ENCODE results near the gene PEA15.

Gene PEA15, protein sequence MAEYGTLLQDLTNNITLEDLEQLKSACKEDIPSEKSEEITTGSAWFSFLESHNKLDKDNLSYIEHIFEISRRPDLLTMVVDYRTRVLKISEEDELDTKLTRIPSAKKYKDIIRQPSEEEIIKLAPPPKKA

DNA sequence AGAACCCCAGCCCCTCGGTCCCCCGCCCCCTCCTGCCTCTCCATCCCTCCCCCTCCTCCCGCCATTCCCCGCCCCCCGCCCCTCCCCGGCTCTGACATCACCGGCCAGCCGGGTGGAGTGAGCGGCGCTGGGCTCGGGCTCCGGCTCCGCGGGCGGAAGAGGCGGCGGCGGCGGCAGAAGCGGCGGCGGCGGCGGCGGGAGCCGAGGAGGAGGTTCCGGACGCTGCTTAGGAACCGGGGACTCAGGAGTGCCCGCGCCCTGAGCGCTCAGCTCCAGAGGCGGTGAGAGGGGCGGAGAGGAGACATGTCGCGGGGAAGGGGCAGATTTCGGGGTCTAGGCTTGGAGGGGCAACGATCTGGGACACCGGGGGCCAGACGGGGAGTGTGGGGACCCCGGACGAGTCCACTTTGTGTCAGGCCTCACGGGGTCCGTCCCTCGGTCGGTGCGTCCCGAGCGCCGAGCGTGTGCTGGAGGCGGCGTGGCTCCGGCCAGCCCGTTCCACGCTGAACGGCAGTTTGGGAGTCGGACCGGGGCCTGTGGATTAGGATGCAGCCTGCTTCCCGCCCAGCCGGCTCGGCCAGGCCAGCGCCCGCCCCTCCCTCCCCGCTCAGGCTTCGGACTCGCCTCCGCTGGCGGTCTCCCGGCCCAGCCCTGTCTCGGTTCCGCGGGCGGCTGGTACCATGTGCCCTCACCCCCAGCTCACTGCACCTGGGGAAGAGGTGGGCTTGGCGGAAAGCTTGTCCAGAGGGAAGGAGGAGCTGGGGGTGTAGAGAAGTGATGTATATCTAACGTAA lies at the start of gene PEA15:
Gene PEA15 (plus strand): TSS at position 143 of the 794 bp plus-strand sequence. CDS start 6,161 bp downstream, outside the sequence.
- no peaks in the 10 kb centered on the region for H3K27me3 Mint-ChIP-seq
- peak within 1 kb of the TSS; percentile 82 for H3K27ac Mint-ChIP-seq
- peaks cover 20% of the 10 kb centered on the region for H3K36me3 Mint-ChIP-seq (ENCODE audit: low read depth)
- H3K4me1 Mint-ChIP-seq (ENCODE audit: low read depth): peaks cover 53% of the 10 kb centered on the region
- H3K9me3 Mint-ChIP-seq: no peaks in the 10 kb centered on the region
- peak within 1 kb of the TSS; percentile 85 for H3K4me3 Mint-ChIP-seq

- no peaks in the 10 kb centered on the region for H3K4me1 Mint-ChIP-seq (ENCODE audit: low read depth)
- no peaks in the 10 kb centered on the region for H3K36me3 Mint-ChIP-seq (ENCODE audit: low read depth)
- H3K4me3 Mint-ChIP-seq: no peak overlapping the region
- H3K27me3 Mint-ChIP-seq: peaks cover 11% of the 10 kb centered on the region
- no peak overlapping the region for H3K27ac Mint-ChIP-seq
- no peaks in the 10 kb centered on the region for H3K9me3 Mint-ChIP-seq
These were observed 48.8 kb upstream of the PEA15 start for GRCh38 chr1:160156361-160156760.

GRCh38 chr1:160157174-160157573 lies 48.0 kb upstream of the PEA15 start:
- H3K27ac Mint-ChIP-seq: no peak overlapping the region
- no peaks in the 10 kb centered on the region for H3K36me3 Mint-ChIP-seq (ENCODE audit: low read depth)
- H3K27me3 Mint-ChIP-seq: peaks cover 11% of the 10 kb centered on the region
- H3K4me3 Mint-ChIP-seq: no peak overlapping the region
- no peaks in the 10 kb centered on the region for H3K9me3 Mint-ChIP-seq
- H3K4me1 Mint-ChIP-seq (ENCODE audit: low read depth): no peaks in the 10 kb centered on the region

DNA sequence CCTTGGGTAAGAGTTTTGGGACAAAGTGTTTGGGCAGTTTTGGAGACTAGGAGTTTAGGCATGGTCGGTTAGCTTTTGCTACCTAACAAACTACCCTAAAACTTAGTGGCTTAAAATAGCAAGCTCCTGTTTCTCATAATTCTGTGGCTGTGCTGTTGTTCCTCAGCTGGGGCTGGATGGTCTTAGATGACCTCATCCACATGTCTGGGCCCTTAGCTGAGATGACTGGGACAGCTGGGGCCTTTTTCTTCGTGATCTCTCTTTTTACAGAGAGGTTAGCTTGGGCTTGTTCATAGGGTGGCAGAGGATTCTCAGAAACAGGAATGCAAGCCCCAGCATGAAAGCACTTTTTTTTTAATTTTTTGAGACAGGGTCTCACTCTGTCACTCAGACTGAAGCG lies 47.2 kb upstream of the PEA15 start:
- H3K9me3 Mint-ChIP-seq: no peaks in the 10 kb centered on the region
- H3K36me3 Mint-ChIP-seq (ENCODE audit: low read depth): no peaks in the 10 kb centered on the region
- no peak overlapping the region for H3K4me3 Mint-ChIP-seq
- no peaks in the 10 kb centered on the region for H3K4me1 Mint-ChIP-seq (ENCODE audit: low read depth)
- H3K27me3 Mint-ChIP-seq: peaks cover 11% of the 10 kb centered on the region
- no peak overlapping the region for H3K27ac Mint-ChIP-seq

DNA sequence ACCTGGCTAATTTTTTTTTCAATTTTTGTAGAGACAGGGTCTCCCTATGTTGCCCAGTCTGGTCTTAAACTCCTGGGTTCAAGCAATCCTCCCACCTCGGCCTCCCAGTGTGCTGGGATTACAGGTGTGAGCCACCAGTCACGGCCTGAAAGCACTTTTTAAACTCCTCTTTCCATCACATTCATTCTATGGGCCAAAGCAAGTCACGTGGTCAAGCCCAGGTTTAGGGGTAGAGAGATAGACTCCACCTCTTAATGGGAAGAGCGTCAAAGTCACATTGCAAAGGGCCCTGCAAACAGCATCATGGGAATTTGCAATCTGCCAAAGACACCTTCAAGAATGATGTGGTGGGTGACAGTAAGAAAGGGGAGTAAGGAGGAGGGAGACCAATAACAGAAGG lies 46.6 kb upstream of the PEA15 start:
- Mint-ChIP-seq H3K9me3 (no peaks in the 10 kb centered on the region), H3K4me1 (ENCODE audit: low read depth) (no peaks in the 10 kb centered on the region), H3K36me3 (ENCODE audit: low read depth) (no peaks in the 10 kb centered on the region), H3K27me3 (peaks cover 11% of the 10 kb centered on the region), H3K4me3 (no peak overlapping the region), H3K27ac (no peak overlapping the region)

DNA sequence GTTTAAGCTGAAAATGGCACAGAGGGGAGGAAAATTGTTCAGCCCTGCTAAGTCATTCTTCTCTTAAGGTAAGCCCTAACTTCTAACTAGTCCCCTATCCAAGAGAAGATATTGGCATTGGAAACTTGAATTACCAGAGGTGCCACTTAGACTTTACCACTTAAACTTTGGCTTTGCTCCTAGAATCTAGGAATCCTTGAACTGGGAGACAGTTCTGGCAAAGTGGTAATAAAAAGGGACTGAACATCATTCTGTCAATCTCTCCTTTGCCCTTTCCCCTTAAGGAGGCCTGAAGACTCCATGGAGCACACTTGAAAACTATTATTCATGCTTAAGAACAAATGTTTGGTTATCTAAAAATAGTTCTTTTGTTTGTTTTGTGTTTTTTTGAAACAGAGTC lies 45.3 kb upstream of the PEA15 start:
- H3K9me3 Mint-ChIP-seq: no peaks in the 10 kb centered on the region

GRCh38 chr1:160161965-160162705 lies 43.0 kb upstream of the PEA15 start:
- H3K9me3 Mint-ChIP-seq: no peaks in the 10 kb centered on the region
- peaks cover 18% of the 10 kb centered on the region for H3K27me3 Mint-ChIP-seq
- H3K4me1 Mint-ChIP-seq (ENCODE audit: low read depth): peaks cover 12% of the 10 kb centered on the region
- no peak overlapping the region for H3K4me3 Mint-ChIP-seq
- no peaks in the 10 kb centered on the region for H3K36me3 Mint-ChIP-seq (ENCODE audit: low read depth)
- H3K27ac Mint-ChIP-seq: no peak overlapping the region

More for the DNA sequence above, 45.3 kb upstream of the PEA15 start:
- H3K27ac Mint-ChIP-seq: no peak overlapping the region
- H3K4me3 Mint-ChIP-seq: no peak overlapping the region
- no peaks in the 10 kb centered on the region for H3K36me3 Mint-ChIP-seq (ENCODE audit: low read depth)
- peaks cover 15% of the 10 kb centered on the region for H3K27me3 Mint-ChIP-seq
- no peaks in the 10 kb centered on the region for H3K4me1 Mint-ChIP-seq (ENCODE audit: low read depth)

DNA sequence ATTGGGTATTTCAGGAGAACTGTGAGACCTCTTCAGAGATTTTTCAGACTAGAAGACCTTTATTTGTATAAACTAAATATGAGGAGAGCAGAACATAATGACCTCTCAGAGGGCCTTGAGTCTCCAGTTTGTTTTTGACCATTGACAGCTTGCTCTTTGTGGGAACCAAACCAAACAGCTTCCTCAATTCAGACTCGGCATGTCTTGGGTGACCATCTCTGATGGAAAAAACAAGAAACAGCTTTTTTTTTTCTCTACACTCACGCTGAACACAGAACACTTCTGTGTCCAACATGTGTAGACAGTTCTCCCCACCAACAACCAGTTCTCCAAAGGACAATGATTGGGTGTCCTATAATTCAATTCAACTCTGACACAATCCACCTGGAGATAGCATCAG lies 42.3 kb upstream of the PEA15 start:
- Mint-ChIP-seq H3K36me3 (ENCODE audit: low read depth) (no peaks in the 10 kb centered on the region), H3K4me1 (ENCODE audit: low read depth) (peaks cover 19% of the 10 kb centered on the region), H3K4me3 (no peak overlapping the region), H3K27ac (no peak overlapping the region), H3K27me3 (peaks cover 18% of the 10 kb centered on the region), H3K9me3 (no peaks in the 10 kb centered on the region)

DNA sequence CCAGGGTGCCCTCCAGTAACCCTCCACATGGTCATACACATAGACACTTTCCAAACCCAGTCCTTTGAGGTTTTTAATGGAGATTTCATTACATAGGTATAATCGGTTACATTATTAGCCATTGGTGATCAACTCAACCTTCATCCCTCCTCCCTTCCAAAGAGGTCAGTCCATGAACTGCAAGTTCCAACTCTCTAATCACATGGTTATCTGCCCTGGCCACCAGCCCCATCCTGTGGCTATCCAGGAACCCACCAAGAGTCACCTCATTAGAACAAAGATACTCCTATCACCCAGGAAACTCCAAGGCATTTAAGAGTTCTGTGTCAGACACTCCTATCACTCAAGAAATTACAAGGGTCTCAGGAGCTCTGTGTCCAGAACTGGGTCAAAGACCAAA lies 41.6 kb upstream of the PEA15 start:
- H3K4me3 Mint-ChIP-seq: no peak overlapping the region
- H3K27me3 Mint-ChIP-seq: peaks cover 17% of the 10 kb centered on the region
- H3K4me1 Mint-ChIP-seq (ENCODE audit: low read depth): peaks cover 23% of the 10 kb centered on the region
- H3K36me3 Mint-ChIP-seq (ENCODE audit: low read depth): no peaks in the 10 kb centered on the region
- H3K27ac Mint-ChIP-seq: no peak overlapping the region
- no peaks in the 10 kb centered on the region for H3K9me3 Mint-ChIP-seq

GRCh38 chr1:160164121-160164520 lies 41.1 kb upstream of the PEA15 start:
- H3K27me3 Mint-ChIP-seq: peaks cover 12% of the 10 kb centered on the region
- H3K9me3 Mint-ChIP-seq: no peaks in the 10 kb centered on the region
- no peak overlapping the region for H3K27ac Mint-ChIP-seq
- H3K4me1 Mint-ChIP-seq (ENCODE audit: low read depth): peaks cover 28% of the 10 kb centered on the region
- no peak overlapping the region for H3K4me3 Mint-ChIP-seq
- H3K36me3 Mint-ChIP-seq (ENCODE audit: low read depth): no peaks in the 10 kb centered on the region

- H3K9me3 Mint-ChIP-seq: no peaks in the 10 kb centered on the region
- no peaks in the 10 kb centered on the region for H3K36me3 Mint-ChIP-seq (ENCODE audit: low read depth)
- peaks cover 40% of the 10 kb centered on the region for H3K4me1 Mint-ChIP-seq (ENCODE audit: low read depth)
- H3K27ac Mint-ChIP-seq: no peak overlapping the region
- H3K27me3 Mint-ChIP-seq: peaks cover 12% of the 10 kb centered on the region
- no peak overlapping the region for H3K4me3 Mint-ChIP-seq
These were observed 38.9 kb upstream of the PEA15 start for GRCh38 chr1:160166166-160166868.

GRCh38 chr1:160167056-160167455 lies 38.1 kb upstream of the PEA15 start:
- peaks cover 14% of the 10 kb centered on the region for H3K27me3 Mint-ChIP-seq
- no peak overlapping the region for H3K4me3 Mint-ChIP-seq
- H3K36me3 Mint-ChIP-seq (ENCODE audit: low read depth): no peaks in the 10 kb centered on the region
- H3K4me1 Mint-ChIP-seq (ENCODE audit: low read depth): peaks cover 40% of the 10 kb centered on the region
- no peaks in the 10 kb centered on the region for H3K9me3 Mint-ChIP-seq
- peak overlapping the region; percentile 64 for H3K27ac Mint-ChIP-seq

GRCh38 chr1:160167580-160167979 lies 37.6 kb upstream of the PEA15 start:
- Mint-ChIP-seq H3K4me3 (no peak overlapping the region), H3K27ac (peak overlapping the region; percentile 64), H3K27me3 (peaks cover 19% of the 10 kb centered on the region), H3K36me3 (ENCODE audit: low read depth) (no peaks in the 10 kb centered on the region), H3K4me1 (ENCODE audit: low read depth) (peaks cover 40% of the 10 kb centered on the region), H3K9me3 (no peaks in the 10 kb centered on the region)

GRCh38 chr1:160168016-160168415 lies 37.2 kb upstream of the PEA15 start:
- H3K4me1 Mint-ChIP-seq (ENCODE audit: low read depth): peaks cover 40% of the 10 kb centered on the region
- H3K27ac Mint-ChIP-seq: no peak overlapping the region
- H3K36me3 Mint-ChIP-seq (ENCODE audit: low read depth): no peaks in the 10 kb centered on the region
- H3K27me3 Mint-ChIP-seq: peaks cover 23% of the 10 kb centered on the region
- no peaks in the 10 kb centered on the region for H3K9me3 Mint-ChIP-seq
- H3K4me3 Mint-ChIP-seq: no peak overlapping the region
